MCF 10A (cell line): ENCODE results near the gene CIP2A. TPM values are rescaled to one million over a fixed set of nuclear protein-coding genes. Genes with fewer than 3 reads are reported as not detected.

ENCODE experiments used
- BruUV-seq: library from RNA; stranded (reverse); fragments of 400-500 nt; replicated peaks from 2 replicates; lab custom pipeline; 2021; lab: Mats Ljungman, UMichigan
- CTCF ChIA-PET: fragments of 300-600 bp; sonication (Branson Sonifier 250); formaldehyde crosslinking; extraction: SDS; loops from one replicate; lab custom pipeline; 2021; ENCODE audit warnings: antibody characterized with exemption, inconsistent platforms; lab: Yijun Ruan, JAX
- POLR2A ChIA-PET: fragments of 300-600, 350-650 bp; sonication (Branson Sonifier 250); formaldehyde crosslinking; extraction: SDS; loops from one replicate; lab custom pipeline; 2020; ENCODE audit warnings: antibody characterized with exemption, inconsistent platforms; lab: Yijun Ruan, JAX
- DNase-seq: peaks from one replicate; pipeline ENCODE4 v3.0.0-alpha.2; 2018; ENCODE audit not compliant: unreplicated experiment
- H3K27ac Mint-ChIP-seq: one replicate; pipeline ENCODE4 v1.8.0; 2022; ENCODE audit warnings: mild to moderate bottlenecking, low read depth, mixed read lengths; ENCODE audit not compliant: unreplicated experiment
- H3K27me3 Mint-ChIP-seq: one replicate; pipeline ENCODE4 v1.8.0; 2022; ENCODE audit warnings: mixed read lengths; ENCODE audit not compliant: insufficient read depth, unreplicated experiment
- H3K36me3 Mint-ChIP-seq: one replicate; pipeline ENCODE4 v1.8.0; 2022; ENCODE audit warnings: mild to moderate bottlenecking, moderate library complexity, mixed read lengths; ENCODE audit not compliant: insufficient read depth, unreplicated experiment
- H3K4me1 Mint-ChIP-seq: one replicate; pipeline ENCODE4 v1.8.0; 2022; ENCODE audit warnings: mixed read lengths; ENCODE audit not compliant: insufficient read depth, unreplicated experiment
- H3K4me3 Mint-ChIP-seq: one replicate; pipeline ENCODE4 v1.8.0; 2022; ENCODE audit warnings: mild to moderate bottlenecking, moderate library complexity, mixed read lengths; ENCODE audit not compliant: unreplicated experiment
- H3K9me3 Mint-ChIP-seq: one replicate; pipeline ENCODE4 v1.8.0; 2022; ENCODE audit warnings: mixed read lengths; ENCODE audit not compliant: unreplicated experiment
- intact Hi-C: fragments of 100-400 bp; cut with micrococcal nuclease; formaldehyde crosslinking; loops from 2 replicates; pipeline ENCODE4 v1.14.1; 2022
- total RNA-seq: library from RNA; stranded (reverse); gene quantifications from 2 replicates; pipeline ENCODE4 v1.2.3, GENCODE V29; 2022
- TF ChIP-seq, protein P1 (sequence below): fragments of 200-600 bp; IDR thresholded peaks from one replicate; pipeline ENCODE4 v1.8.0; 2022; ENCODE audit warnings: antibody characterized with exemption, mild to moderate bottlenecking; ENCODE audit not compliant: unreplicated experiment

Gene CIP2A
- total RNA-seq, 1 experiment from 2014 or later = 23.9 TPM

DNA sequence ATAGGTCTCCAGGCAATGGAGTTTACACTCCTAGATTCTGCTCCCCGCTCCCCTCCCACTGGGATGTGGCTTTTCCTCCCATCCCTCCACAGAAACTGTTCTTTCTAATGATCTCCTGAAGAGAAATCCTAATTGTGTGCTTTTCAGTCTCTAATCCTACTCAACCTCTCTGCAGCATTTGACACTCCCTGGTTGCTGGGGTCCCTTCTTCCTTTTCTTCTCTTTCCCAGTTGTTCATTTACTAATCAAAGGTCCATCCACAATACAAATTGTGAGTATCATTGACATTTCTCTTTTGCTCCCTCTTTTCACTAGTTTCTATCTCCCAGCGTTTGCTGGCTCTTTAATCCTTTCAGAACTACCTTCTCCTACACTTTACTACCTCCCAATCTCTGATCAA is 72.4 kb downstream of the CIP2A start:
- H3K27ac Mint-ChIP-seq = no peak overlapping the region
- H3K4me3 Mint-ChIP-seq = no peak overlapping the region
- CTCF ChIA-PET = interaction anchor here (1.0 kb wide), 1 partner anchor 27 kb away, joined by 3 read pairs; no protein-coding TSS in a partner anchor
- BruUV-seq = no TSS peak
- intact Hi-C loops = no loop called here
- H3K27me3 Mint-ChIP-seq = no peaks in the 10 kb centered on the region
- no peaks in the 10 kb centered on the region for H3K9me3 Mint-ChIP-seq
- TF ChIP-seq, protein P1, sequence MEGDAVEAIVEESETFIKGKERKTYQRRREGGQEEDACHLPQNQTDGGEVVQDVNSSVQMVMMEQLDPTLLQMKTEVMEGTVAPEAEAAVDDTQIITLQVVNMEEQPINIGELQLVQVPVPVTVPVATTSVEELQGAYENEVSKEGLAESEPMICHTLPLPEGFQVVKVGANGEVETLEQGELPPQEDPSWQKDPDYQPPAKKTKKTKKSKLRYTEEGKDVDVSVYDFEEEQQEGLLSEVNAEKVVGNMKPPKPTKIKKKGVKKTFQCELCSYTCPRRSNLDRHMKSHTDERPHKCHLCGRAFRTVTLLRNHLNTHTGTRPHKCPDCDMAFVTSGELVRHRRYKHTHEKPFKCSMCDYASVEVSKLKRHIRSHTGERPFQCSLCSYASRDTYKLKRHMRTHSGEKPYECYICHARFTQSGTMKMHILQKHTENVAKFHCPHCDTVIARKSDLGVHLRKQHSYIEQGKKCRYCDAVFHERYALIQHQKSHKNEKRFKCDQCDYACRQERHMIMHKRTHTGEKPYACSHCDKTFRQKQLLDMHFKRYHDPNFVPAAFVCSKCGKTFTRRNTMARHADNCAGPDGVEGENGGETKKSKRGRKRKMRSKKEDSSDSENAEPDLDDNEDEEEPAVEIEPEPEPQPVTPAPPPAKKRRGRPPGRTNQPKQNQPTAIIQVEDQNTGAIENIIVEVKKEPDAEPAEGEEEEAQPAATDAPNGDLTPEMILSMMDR = no peak
- POLR2A ChIA-PET = no interaction called here
- H3K4me1 Mint-ChIP-seq = no peaks in the 10 kb centered on the region
- no peaks in the 10 kb centered on the region for H3K36me3 Mint-ChIP-seq
- DNase-seq = no peak

DNA sequence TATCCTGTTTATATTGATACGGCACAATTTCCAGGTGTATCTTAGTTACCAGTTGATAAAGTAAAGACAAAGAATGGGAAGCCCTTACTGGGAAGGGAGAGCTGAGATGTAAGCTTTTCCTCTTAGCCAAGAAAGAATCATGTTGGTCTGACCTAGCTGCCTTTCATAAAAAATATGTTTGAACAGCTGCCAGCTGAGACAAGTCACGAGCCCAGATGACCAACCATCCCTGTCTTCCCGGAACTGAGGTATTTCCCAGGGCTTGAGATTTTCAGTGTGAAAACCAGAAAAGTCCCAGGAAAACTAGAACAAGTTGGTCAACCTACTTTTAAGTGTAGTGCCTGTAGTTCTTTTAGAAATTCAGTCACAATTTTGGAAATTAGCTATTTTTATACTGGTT is 75.3 kb downstream of the CIP2A start:
- Mint-ChIP-seq H3K27me3 (no peaks in the 10 kb centered on the region), H3K9me3 (no peaks in the 10 kb centered on the region), H3K4me1 (no peaks in the 10 kb centered on the region), H3K36me3 (no peaks in the 10 kb centered on the region), H3K27ac (no peak overlapping the region), H3K4me3 (no peak overlapping the region)
- no TSS peak for BruUV-seq
- POLR2A ChIA-PET = interaction anchor here (0.7 kb wide), 1 partner anchor 13 kb away, joined by 3 read pairs; no protein-coding TSS in a partner anchor
- DNase-seq = peak; percentile 31
- intact Hi-C loops = no loop called here
- CTCF ChIA-PET = no interaction called here
- TF ChIP-seq, protein P1 = no peak

DNA sequence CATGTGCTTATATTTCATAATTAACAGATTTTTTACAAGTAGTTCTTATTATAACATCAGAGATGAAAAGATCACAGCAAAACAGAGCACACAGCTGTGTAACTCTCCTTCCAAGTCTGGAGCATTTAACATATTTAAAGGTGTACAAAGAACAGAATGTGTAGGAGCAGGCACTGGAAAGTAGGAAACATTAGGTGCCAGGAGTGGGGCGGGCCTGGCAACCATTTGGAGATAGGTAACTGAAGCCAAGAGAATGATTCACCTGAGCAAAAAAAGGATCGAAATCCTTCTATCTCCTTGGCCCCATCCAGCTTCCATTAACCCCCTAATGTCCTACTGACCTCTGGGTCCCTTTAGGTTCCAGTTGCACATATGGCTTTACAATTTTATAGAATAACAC is 76.6 kb downstream of the CIP2A start:
- POLR2A ChIA-PET = no interaction called here
- Mint-ChIP-seq H3K4me1 (no peaks in the 10 kb centered on the region), H3K9me3 (no peaks in the 10 kb centered on the region), H3K4me3 (no peak overlapping the region), H3K36me3 (no peaks in the 10 kb centered on the region), H3K27ac (no peak overlapping the region), H3K27me3 (no peaks in the 10 kb centered on the region)
- BruUV-seq = no TSS peak
- CTCF ChIA-PET = interaction anchor here (0.7 to 2.0 kb wide), 2 partner anchors 23 to 39 kb away, joined by 3 to 8 read pairs; no protein-coding TSS in a partner anchor
- intact Hi-C loops = no loop called here
- DNase-seq = no peak
- TF ChIP-seq, protein P1 = no peak

DNA sequence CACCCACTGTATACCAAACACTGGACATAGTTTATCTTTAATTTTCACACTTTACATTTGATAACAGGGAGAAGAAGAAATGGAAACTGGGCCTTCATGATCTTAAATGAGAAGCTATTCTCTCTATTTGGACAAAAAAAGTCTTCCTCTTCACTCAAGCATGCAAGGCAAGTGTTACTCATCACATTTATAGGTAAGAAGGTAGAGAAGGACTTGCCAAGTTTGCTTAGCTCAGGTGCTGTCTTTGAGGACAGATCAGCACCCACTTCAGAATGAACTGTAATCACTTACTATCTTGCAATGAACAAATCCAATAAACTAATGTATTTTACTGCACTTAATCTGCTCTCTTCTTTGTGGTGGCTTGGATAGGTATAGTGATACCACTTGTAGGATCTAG is 77.7 kb downstream of the CIP2A start:
- intact Hi-C loops = no loop called here
- no peak overlapping the region for H3K4me3 Mint-ChIP-seq
- CTCF ChIA-PET = interaction anchor here (0.9 to 2.0 kb wide), 2 partner anchors 17 to 22 kb away, joined by 6 to 8 read pairs; no protein-coding TSS in a partner anchor
- BruUV-seq = no TSS peak
- H3K9me3 Mint-ChIP-seq = no peaks in the 10 kb centered on the region
- TF ChIP-seq, protein P1 = no peak
- DNase-seq = no peak
- no peak overlapping the region for H3K27ac Mint-ChIP-seq
- H3K27me3 Mint-ChIP-seq = no peaks in the 10 kb centered on the region
- POLR2A ChIA-PET = no interaction called here
- no peaks in the 10 kb centered on the region for H3K36me3 Mint-ChIP-seq
- no peaks in the 10 kb centered on the region for H3K4me1 Mint-ChIP-seq
